ENCODE results near the gene ZNF169.
A peak's percentile ranks its signal among the peaks of the same experiment; 100 is the strongest.
"Not testable (repeated sequence)": the region's sequence is repeated elsewhere in the genome, so short reads cannot be mapped to it uniquely, and the experiment has no call there.

ZNF169 gene

GRCh38 chr9:94316236-94316635, 57.1 kb downstream of the ZNF169 start:
- not testable (repeated sequence) for H3K4me1 Mint-ChIP-seq

GRCh38 chr9:94317949-94318657, 59.0 kb downstream of the ZNF169 start:
- H3K4me3 Mint-ChIP-seq, DNase-seq, H3K4me1 Mint-ChIP-seq: not testable (repeated sequence)

More at GRCh38 chr9:94316236-94316635, 57.1 kb downstream of the ZNF169 start:
- not testable (repeated sequence) for H3K4me3 Mint-ChIP-seq, DNase-seq, H3K9me3 Mint-ChIP-seq, H3K27me3 Mint-ChIP-seq, H3K27ac Mint-ChIP-seq
- ATAC-seq, result peak; percentile 89

GRCh38 chr9:94322342-94322940, 63.3 kb downstream of the ZNF169 start:
- not testable (repeated sequence) for H3K27ac Mint-ChIP-seq, H3K4me1 Mint-ChIP-seq, ATAC-seq

More at GRCh38 chr9:94317949-94318657, 59.0 kb downstream of the ZNF169 start:
- not testable (repeated sequence) for ATAC-seq, H3K9me3 Mint-ChIP-seq, H3K27ac Mint-ChIP-seq
- H3K27me3 Mint-ChIP-seq, result peaks cover 15% of the 10 kb centered on the region

GRCh38 chr9:94323153-94323798, 64.2 kb downstream of the ZNF169 start:
- H3K27ac Mint-ChIP-seq, result peak overlapping the region in 1 of 2 donors; percentile 19

More at GRCh38 chr9:94322342-94322940, 63.3 kb downstream of the ZNF169 start:
- not testable (repeated sequence) for H3K4me3 Mint-ChIP-seq, H3K9me3 Mint-ChIP-seq, DNase-seq
- peaks cover 23% of the 10 kb centered on the region for H3K27me3 Mint-ChIP-seq

GRCh38 chr9:94325583-94325982, 66.5 kb downstream of the ZNF169 start:
- ATAC-seq, H3K4me3 Mint-ChIP-seq, H3K9me3 Mint-ChIP-seq, H3K4me1 Mint-ChIP-seq, DNase-seq, H3K27ac Mint-ChIP-seq: not testable (repeated sequence)
- peaks cover 20% of the 10 kb centered on the region for H3K27me3 Mint-ChIP-seq

More at GRCh38 chr9:94323153-94323798, 64.2 kb downstream of the ZNF169 start:
- H3K27me3 Mint-ChIP-seq, result peaks cover 23% of the 10 kb centered on the region
- ATAC-seq, H3K4me3 Mint-ChIP-seq, DNase-seq, H3K4me1 Mint-ChIP-seq, H3K9me3 Mint-ChIP-seq: not testable (repeated sequence)

- not testable (repeated sequence) for H3K27ac Mint-ChIP-seq, H3K9me3 Mint-ChIP-seq, H3K4me1 Mint-ChIP-seq, DNase-seq, H3K4me3 Mint-ChIP-seq, ATAC-seq
- peaks cover 15% of the 10 kb centered on the region for H3K27me3 Mint-ChIP-seq
Observed at GRCh38 chr9:94328544-94328943, 69.4 kb downstream of the ZNF169 start, which contains the start of gene NUTM2F. Gene NUTM2F, minus strand, starts transcription at chr9:94328644. Its CDS starts 21 bp downstream, at chr9:94328623.

GRCh38 chr9:94336445-94336844, 77.3 kb downstream of the ZNF169 start:
- not testable (repeated sequence) for H3K27me3 Mint-ChIP-seq, DNase-seq, H3K27ac Mint-ChIP-seq, ATAC-seq, H3K4me3 Mint-ChIP-seq, H3K4me1 Mint-ChIP-seq, H3K9me3 Mint-ChIP-seq

- not testable (repeated sequence) for H3K4me3 Mint-ChIP-seq, H3K4me1 Mint-ChIP-seq, ATAC-seq, H3K9me3 Mint-ChIP-seq, H3K27me3 Mint-ChIP-seq, DNase-seq, H3K27ac Mint-ChIP-seq
Observed at GRCh38 chr9:94338723-94339122, 79.6 kb downstream of the ZNF169 start.

GRCh38 chr9:94339657-94340056, 80.6 kb downstream of the ZNF169 start:
- not testable (repeated sequence) for H3K9me3 Mint-ChIP-seq, H3K4me3 Mint-ChIP-seq, H3K4me1 Mint-ChIP-seq, H3K27ac Mint-ChIP-seq, ATAC-seq, H3K27me3 Mint-ChIP-seq, DNase-seq

- DNase-seq, H3K4me1 Mint-ChIP-seq, H3K27ac Mint-ChIP-seq, H3K9me3 Mint-ChIP-seq, H3K4me3 Mint-ChIP-seq, H3K27me3 Mint-ChIP-seq, ATAC-seq: not testable (repeated sequence)
Observed at GRCh38 chr9:94340750-94341149, 81.7 kb downstream of the ZNF169 start.

- H3K27ac Mint-ChIP-seq, H3K4me3 Mint-ChIP-seq, H3K9me3 Mint-ChIP-seq, ATAC-seq, DNase-seq, H3K4me1 Mint-ChIP-seq, H3K27me3 Mint-ChIP-seq: not testable (repeated sequence)
Observed at GRCh38 chr9:94341703-94342102, 82.6 kb downstream of the ZNF169 start.

- not testable (repeated sequence) for H3K27me3 Mint-ChIP-seq, ATAC-seq, H3K4me1 Mint-ChIP-seq, H3K9me3 Mint-ChIP-seq, DNase-seq, H3K27ac Mint-ChIP-seq, H3K4me3 Mint-ChIP-seq
Observed at GRCh38 chr9:94347451-94347850, 88.4 kb downstream of the ZNF169 start.

- H3K4me1 Mint-ChIP-seq, H3K9me3 Mint-ChIP-seq, DNase-seq, ATAC-seq, H3K27me3 Mint-ChIP-seq, H3K27ac Mint-ChIP-seq, H3K4me3 Mint-ChIP-seq: not testable (repeated sequence)
Observed at GRCh38 chr9:94348754-94349153, 89.7 kb downstream of the ZNF169 start.
